Measurements from ENCODE around the gene RNF149.

RNF149 gene

DNA sequence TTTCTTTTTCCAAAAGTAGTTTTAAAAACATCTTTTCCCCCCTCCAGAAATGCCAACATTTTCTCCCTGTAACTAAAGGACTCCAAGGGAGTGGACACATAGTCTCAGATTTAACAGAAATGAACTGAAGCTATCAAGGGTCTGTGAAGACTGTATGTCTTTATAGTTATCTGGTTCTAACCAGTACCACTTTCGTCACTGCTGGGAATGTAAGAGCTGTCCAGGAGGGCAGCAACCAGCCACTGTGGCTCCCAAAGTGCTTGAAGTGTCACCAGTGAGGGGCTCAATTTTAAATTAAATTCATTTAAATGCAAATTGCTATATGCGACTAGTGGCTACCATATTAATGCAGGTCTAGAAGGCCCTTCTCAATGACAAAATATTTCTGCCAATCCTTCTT, 15.0 kb downstream of the RNF149 start:
- DNase-seq = no peak

DNA sequence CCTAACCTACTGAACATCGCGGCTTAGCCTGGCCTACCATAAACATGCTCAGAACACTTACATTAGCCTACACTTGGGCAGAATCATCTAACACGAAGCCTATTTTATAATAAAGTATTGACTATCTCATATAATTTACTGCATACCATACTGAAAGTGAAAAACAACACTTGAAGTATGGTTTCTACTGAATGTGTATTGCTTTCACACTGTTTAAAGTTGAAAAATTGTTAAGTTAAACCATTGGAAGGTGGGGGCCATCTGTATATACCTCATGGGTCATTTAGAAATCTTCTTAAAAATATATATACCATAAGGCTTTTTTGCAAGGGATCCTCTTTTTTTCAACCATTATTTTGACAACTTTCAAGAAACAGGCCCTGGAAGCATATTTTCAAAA, 16.5 kb downstream of the RNF149 start:
- DNase-seq = no peak

DNA sequence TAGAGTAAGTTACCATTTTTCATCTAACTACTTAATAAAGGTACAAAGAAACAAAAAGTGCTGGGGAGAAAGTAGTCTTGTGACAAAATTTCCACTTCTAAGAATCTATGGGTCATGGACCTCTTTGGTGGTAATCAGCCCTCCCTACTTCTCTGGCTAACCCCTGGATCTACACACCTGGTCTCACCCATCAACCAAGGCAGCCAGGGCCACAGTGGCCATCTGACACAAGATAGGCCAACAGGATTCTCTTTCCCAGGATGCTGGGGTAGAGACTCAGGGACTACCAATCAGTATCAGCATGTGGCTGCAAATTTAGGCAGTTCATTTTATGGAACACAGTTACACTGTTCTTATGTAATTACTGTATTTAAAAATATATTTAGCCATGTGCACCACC, 17.8 kb downstream of the RNF149 start:
- no peak for DNase-seq

DNA sequence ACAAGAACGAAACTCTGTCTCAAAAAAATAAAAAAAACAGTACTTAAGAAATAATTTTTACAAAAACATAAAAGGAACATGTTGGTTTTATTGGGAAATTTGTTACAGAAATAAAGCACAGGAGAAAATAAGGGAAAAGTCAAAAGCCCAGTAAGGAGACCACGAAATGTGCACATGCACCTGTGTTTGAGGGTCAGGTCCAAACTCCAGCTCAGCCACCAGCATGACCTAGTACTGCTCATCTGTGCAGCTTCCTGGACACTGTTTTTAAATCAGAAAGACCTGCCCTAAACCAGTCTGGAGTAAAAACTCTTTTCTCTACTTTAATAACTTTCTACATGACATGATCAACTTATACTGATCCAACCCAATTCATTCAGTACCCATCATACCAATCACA, 21.2 kb downstream of the RNF149 start:
- no peak for DNase-seq

DNA sequence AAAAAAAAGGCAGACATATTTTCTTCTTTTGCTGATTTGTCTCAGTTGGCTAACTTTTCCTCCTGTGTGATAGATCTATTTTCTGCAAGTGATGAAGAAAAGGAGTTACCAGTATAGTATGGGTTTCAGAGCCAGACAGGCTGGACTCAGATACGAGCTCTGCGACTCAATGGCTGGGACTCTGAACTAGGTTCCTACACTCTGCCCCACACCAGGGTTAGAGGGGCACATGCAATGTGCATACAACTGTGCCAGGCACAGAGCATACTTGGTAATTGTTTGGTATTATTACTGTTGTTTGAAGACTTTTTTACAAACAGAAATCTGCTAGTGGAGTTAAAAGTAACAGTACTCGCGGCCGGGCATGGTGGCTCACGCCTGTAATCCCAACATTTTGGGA, 21.8 kb downstream of the RNF149 start:
- no peak for DNase-seq

DNA sequence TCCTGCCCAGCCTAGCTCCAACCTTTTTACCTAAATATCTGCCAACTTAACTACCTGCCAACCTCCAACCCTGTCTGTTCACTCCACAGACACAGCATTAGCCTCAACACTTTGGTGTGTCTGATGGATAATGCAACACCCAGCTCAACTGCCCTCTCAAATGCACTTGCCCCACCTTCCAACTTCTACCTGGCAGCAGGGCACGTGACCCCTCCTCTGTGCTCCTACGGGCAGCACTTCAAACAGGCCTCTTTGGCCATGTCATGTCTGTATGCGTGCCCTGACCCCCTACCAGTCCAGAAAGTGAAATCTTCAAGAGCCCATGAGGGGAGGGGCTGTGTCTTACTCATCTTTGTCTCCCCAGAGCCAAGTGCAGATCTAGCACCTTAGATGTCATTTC, 25.5 kb downstream of the RNF149 start:
- no peak for DNase-seq

DNA sequence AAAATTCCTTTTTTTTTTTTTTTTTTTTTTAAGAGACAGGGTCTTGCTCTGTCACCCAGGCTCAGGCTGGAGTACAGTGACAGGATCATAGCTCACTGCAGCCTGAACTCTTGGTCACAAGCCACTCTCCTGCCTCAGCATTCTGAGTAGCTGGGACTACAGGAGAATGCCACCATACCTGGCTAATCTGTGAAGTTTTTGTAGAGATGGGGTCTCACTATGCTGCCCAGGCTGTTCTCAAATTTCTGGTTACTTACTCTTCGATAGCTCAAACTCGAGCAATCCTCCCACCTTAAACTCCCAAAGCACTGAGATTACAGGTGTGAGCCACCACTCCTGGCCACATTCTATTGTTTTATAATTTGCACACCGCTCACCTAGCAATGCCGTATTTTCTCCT, 27.0 kb downstream of the RNF149 start:
- no peak for DNase-seq

DNA sequence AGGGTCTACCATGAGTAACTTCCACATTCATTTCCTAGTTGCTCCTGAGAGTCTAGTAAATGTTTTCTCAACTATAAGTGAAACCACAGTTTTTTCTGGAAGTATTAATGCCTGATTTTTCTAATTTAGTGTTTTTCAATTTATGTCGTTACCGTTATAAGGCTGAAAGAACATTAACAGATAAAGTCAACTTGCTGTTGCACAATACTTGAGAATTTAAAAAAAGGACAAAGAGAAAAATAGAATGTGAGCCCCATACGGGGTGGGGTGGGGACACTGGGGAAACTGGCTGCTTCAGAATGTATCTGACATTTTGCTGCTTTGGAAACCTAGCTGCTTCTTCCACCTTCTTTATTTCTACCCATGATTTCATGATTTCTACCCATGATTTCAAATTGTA, 29.6 kb downstream of the RNF149 start:
- no peak for DNase-seq

DNA sequence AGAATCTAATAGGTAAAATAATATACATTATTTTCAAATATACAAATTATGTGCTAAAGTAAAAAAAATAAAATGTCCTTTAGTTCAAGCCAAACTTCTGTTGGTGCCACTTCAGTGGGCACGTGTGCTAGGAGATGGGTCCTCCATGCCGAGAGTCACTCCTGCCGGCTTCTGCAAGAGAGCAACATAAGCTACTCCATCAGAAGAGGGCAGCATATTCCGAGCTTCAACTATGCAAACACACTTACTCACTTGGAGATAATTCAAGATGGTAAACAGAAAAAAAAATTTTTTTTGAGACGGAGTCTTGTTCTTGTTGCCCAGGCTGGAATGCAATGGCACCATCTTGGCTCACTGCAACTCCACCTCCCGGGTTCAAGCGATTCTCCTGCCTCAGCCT, 31.4 kb downstream of the RNF149 start:
- DNase-seq = peak; percentile 11

DNA sequence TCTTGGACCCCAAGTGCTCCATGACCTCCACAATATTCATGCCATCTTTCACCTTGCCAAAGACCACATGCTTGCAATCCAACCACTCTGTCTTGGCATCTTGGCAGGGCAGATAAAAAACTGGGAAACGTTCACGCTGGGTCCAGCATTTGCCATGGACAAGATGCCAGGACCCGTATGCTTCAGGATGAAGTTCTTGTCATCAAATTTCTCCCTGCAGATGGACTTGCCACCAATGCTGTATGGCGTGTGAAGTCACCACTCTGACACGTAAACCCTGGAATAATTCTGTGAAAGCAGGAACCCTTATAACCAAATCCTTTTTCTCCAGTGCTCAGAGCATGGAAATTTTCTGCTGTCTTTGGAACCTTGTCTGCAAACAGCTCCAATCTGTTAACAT, 34.4 kb downstream of the RNF149 start:
- no peak for DNase-seq

DNA sequence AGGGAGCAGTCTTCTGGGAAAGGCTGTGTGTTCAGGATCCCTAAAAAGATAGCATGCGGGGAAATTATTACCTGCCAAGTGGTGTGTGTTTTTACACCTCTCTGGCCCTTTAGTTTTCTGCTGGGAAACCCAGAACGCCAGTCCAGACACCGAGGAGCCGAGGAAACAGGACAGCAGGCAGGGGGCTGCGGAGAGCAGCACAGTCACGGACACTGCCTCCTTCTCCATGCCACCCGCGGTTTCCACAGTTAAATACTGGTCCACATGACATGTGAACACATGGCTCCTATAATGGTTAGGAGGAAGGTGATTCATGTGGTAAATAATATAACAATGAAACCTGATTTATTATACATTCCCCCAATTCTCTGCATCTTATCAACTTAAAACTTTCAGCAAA, 35.4 kb downstream of the RNF149 start:
- no peak for DNase-seq

DNA sequence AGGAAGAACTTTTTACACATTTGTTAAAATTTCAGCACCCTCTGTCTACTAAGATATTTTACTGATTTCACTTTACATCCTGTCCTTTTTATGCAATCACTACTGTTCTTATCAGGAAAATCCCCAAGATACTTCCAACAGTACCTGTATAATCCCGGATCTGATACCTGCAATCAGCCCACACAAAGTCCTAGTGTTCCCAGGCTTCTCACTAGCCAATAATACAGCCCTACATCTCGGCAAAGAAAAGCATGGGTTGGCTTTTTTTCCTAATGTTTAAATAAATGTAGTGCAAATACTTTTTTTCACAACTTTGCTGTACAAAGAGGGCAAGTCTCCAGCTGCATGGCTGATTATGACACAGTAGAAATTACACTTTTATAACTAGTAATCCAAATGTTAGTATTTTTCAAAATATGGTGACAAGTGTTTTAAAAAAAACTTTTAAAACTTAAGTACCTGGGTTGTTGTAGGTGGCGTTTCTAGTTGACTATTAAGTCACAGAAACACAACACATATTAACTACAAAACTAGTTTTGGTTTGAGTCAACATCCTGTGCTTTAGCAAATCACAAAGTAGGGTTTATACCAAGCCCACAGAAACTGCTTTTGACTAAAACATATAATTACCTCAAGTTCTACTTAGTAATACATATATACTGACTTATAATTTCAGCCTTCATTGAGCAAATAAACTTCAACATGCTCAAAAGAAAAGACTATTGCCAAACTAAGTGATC, 36.3 kb downstream of the RNF149 start:
- peak; percentile 20 for DNase-seq

DNA sequence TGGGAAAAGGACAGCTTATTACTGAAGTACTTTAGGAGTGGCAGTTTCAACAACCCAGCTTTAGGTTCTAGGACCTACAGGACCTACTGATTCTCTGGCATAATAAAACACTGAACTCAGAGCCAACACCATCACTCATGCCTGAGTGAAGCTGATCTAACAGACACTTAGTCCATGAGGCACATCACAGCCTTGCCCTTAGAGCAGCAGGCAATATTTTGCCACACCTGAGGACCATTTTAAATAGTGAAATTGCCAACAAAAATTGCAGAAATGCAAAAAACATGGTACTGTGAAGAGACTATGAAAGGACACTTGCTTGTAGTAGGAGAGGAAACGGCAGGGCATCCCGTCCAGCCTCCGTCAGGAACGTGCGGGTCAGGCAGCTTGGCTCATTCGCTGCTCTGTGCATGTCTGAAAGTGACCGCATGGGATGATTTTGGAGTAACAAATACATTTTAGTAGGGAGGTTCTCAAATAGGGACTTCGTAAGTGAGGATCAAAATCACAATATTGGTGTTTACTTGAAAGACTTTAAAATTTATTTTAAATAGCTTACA, 37.7 kb downstream of the RNF149 start:
- DNase-seq = no peak

DNA sequence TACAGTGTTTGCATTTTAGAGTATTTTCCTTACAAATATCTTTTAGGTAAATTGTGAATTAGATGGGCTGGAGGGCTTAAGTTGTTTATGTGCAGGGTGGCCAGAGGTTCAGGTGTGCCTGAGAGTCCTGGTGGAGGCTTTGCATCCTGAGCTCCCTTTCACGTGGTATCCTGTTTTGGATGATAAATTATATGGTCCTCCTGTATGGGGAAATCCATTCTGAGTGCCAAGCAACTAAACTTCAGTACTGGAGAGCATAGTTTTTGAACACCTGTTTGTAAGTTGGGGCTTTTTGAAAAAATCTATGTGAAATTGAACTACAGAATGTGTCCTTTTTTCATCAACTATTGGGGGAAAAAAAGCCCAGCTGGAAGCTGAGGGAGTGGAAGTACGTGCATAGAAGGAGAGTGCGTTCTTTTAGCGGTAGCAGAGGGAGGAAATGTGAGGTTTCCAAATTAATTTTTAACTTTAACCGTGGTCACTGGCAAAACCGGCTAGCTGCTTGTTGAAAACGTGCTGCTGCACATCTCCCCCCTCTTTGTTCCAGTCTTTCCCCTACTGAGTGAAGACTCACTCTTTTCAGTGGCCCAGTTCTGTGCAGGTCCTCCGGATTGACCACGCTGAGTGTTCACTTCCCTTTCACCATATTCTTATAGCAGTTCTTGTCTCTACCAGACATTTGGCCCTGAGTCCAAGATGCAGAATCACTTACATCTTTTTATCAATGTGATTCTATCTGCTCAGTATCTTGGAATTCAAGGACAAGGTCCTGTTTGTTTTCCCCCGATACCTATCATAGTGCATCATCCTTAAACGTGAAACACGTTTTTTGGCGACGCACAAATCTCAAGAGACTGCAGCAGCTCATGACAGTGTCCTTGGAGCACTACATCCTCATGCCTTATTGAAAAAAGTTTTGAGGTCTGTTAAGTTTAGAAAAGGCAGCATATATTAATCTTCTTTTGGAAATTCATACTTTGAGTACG, 40.5 kb downstream of the RNF149 start:
- peak; percentile 41 for DNase-seq

DNA sequence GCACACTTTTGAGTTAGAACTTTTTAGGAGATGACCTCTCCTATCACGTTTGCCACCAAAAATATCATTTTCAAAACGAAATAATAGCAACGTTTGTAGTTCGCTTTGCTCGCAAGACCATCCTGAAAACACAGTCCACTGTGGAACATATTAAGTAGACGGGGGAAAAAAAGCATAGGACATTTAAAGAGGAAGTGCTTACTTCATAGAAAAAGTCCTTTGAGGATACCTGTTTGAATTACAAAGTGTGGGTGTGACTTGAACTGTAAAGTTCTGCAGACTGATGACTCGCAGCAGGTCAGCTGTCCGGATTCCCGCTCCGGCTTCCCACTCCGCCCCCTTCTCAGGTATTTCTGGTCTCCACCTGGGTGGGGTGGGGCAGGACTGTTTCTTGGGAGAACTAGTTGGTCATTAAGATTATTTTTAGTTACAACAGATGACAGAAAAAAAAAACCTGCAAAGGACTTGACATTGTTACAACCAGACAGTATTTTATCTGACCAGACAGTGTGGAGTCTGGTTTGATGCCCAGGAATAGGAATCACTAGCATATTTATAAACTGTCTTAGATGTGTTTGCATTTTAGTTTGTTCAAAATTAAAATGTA, 42.5 kb downstream of the RNF149 start:
- peak; percentile 21 for DNase-seq

DNA sequence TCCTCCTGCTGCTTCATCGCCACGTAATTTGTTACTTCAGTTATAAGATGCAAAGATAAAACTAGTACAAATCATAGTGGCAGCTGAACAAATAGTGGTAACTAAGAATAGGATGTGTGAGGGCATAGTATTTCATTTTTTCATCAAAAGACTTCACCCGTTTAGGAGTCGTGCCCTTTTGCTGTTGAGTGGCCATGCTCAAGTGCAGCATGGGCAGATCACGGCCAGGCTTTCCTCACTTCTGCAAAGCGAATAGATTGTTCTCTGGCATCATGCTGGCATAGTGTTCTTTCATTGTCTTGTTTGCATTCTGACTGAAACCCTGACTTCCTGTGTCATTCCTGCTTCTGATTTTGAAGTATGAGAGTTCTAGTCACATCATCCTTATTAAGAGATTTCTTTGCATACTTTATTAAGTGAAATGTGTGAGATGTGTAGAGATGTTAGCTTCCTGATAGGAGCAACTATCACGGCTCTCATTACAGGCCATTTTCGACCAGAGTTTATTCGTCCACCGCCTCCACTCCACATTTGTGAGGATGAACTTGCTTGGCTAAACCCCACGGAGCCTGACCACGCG, 44.1 kb downstream of the RNF149 start:
- DNase-seq = peak; percentile 66

DNA sequence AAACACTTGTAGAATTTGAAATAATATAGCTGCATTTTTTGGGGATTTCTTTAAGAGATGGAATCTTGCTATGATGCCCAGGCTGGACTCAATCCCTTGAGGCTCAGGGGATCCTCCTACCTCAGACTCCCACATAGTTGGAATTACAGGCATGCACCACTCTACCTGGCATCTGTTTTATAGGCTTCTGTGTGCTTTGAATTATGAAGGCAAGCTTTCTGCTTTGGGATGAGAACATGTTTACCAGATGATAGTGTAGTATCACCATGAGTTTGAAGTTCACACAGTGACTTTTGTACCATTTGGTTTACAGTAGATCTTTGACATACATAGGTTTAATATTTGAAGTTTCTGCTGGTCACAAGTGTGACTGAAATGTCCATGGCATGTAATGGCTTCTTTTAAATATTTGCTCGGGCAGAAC, 45.1 kb downstream of the RNF149 start:
- DNase-seq = no peak

DNA sequence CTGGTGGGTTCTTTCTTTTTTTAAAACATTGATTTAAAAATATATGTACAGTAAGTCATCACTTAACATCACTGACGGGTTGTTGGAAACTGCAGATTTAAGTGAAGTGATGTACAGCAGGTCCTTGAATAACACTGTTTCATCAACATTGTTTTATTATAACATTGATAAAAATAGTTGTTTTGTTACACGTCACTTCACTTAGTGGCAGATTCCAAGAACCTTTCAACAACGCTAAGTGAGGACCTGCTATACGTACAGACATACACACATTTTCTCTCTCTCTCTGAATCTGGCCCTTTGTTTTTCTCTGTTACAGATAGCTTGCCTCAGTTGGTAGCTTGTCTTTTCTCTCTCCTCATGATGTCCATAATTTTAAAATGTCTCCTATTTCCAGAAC, 46.4 kb downstream of the RNF149 start:
- DNase-seq = no peak

DNA sequence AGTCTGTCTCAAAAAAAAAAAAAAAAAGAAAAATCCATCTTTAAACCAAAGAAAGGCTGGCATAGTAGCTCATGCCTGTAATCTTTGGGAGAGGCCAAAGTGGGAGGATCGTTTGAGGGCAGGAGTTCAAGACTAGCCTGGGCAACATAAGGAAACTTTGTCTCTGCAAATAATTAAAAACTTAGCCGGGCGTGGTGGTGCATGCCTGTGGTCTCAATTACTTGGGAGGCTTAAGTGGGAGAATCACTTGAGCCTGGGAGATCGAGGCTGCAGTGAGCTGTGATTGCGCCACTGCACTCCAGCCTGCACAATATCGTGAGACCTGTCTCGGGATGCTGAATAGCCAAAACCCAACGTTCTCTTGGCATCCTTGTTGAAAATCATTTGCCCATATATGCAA, 49.7 kb downstream of the RNF149 start:
- no peak for DNase-seq

DNA sequence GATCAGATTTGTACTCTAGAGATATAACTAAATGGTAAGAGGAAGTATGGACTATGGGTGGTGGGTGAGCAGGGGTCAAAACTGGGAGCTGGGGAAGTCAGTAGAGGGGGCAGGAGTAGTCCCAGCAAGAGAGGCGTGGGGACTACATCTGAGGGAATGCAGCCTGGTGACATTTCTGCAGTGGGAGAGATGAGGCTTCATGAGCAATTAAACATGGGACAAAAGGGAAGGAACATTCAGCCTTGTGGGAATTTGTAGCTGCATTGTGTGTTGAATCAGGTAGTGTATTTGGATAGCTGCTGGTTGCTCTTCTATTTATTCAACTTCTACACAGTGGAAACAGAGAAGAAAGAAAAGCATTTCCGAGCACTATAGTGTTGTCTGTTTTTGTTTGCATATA, 52.2 kb downstream of the RNF149 start:
- no peak for DNase-seq

DNA sequence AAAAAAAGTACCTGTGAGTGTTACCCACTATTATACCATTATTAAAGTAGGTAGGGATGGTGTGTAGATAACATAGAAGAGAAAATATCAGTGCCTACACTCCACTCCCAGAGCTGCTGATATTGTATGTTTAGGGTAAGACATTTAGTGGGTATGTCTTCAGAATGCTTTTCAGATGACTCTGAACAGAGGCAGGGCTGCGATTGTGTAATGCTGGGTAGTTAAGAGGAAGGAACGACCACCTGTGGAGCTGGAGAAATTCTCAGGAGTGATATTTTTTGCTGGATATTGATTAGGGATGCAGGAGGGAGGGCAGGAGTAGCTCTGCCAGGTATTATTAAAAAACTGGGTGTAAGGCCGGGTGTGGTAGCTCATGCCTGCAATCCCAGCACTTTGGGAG, 53.0 kb downstream of the RNF149 start:
- DNase-seq = no peak

DNA sequence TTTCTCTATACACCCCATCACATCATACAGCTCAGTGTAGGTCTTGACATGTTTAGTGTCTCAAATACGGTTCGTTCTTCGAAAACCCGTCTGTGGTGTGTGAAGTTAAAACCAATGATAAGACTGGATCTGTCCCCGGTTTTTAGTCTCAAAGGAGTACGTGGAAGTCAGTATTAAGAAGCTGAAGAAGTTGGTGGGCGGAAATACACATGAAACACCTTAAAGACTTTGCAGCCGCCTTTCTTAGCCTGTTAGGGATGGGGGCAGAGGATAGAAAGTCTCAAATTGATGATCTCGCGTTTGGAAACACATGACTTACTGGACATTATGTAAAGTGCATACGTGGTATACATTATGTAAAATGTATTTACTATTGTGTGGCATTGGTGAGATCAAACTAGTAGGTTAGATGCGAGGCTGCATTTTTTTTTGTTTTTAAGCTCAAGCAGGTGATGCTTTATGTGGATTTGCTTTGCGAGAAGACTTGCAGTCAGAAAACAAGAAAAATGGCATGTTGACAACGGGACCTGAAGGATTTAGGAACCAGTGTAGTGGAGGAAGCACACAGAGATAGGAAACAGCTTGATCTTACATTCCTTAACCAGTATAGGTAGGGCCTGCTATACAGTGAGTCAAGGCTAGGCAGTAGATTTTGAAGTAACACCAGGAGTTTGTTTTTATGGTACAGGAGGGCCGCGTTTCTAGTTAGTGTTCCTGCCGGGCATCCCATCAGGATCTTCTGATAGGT, 54.6 kb downstream of the RNF149 start:
- DNase-seq = no peak

All from DMS53 (cell line).